B cell (primary cell): ENCODE results near the gene IGF2BP1. TPM values are rescaled to one million over a fixed set of nuclear protein-coding genes. Genes with fewer than 3 reads are reported as not detected.

Experiments
- ATAC-seq: fragments of 200-7000 bp; cut with Tn5 transposase; one replicate; pipeline ENCODE4 v1.10.0; 2021; ENCODE audit warnings: low read depth, mild to moderate bottlenecking, moderate number of reproducible peaks, moderate library complexity
- CTCF ChIA-PET: fragments of 350-600 bp; sonication (Branson Sonifier 250); formaldehyde crosslinking; loops from one replicate; lab custom pipeline; 2021; ENCODE audit warnings: antibody characterized with exemption, inconsistent platforms; lab: Charles Lee
- POLR2A ChIA-PET: fragments of 350-600 bp; sonication (Branson Sonifier 250); formaldehyde crosslinking; loops from one replicate; lab custom pipeline; 2021; ENCODE audit warnings: antibody characterized with exemption; lab: Charles Lee
- DNase-seq: peaks from one replicate; pipeline ENCODE4 v3.0.0; 2013
- H2AFZ ChIP-seq: 2 replicates; pipeline ENCODE4 v1.6.1; 2012; ENCODE audit warnings: mild to moderate bottlenecking, low read depth, low read length; ENCODE audit not compliant: insufficient read depth, poor library complexity, severe bottlenecking
- H3K27ac ChIP-seq, 2 donors: 1 replicate in 1 of 2; 2 replicates in 1 of 2; pipeline ENCODE4 v1.5.1; 2012 to 2013; ENCODE audit warnings: low read length in 2 of 2, mild to moderate bottlenecking in 2 of 2, moderate library complexity in 1 of 2
- H3K27me3 ChIP-seq, 4 experiments: fragments of 200-600 bp in 1 of 4; sonication (generic) in 1 of 4; replicated peaks in 1 of 4; 1 replicate in 2 of 4; 2 replicates in 2 of 4; pipeline versions ENCODE4 v1.6.1 to v1.7.0; 2013 to 2016; ENCODE audit warnings: low read length in 3 of 4, mild to moderate bottlenecking in 2 of 4, mixed read lengths in 1 of 4, moderate library complexity in 1 of 4; ENCODE audit not compliant: insufficient read depth in 4 of 4, control insufficient read depth in 3 of 4; ENCODE audit errors: control extremely low read depth in 1 of 4
- H3K36me3 ChIP-seq, 2 experiments: replicated peaks in 1 of 2; 1 replicate in 1 of 2; 2 replicates in 1 of 2; pipeline versions ENCODE4 v1.6.1 to v1.7.1; 2013; ENCODE audit warnings: low read length in 1 of 2; ENCODE audit not compliant: insufficient read depth in 2 of 2, control insufficient read depth in 1 of 2; ENCODE audit errors: control extremely low read depth in 1 of 2, extremely low read depth in 1 of 2
- H3K4me1 ChIP-seq, 2 donors: fragments of 200-600 bp in 1 of 2; sonication (generic) in 1 of 2; 1 replicate in 1 of 2; 2 replicates in 1 of 2; pipeline versions ENCODE4 v1.5.1 to v1.6.1; 2013 to 2017; ENCODE audit warnings: low read length in 2 of 2; ENCODE audit not compliant: control insufficient read depth in 2 of 2, insufficient read depth in 2 of 2
- H3K4me2 ChIP-seq: replicated peaks from 2 replicates; pipeline ENCODE3; 2012; ENCODE audit warnings: mild to moderate bottlenecking, low read depth, low read length; ENCODE audit not compliant: poor library complexity, severe bottlenecking
- H3K4me3 ChIP-seq, 5 experiments: fragments of 200-600 bp in 1 of 5; sonication (generic) in 1 of 5; 1 replicate in 3 of 5; 2 replicates in 2 of 5; pipeline versions ENCODE4 v1.5.1 to v1.7.0; 2011 to 2016; ENCODE audit warnings: low read length in 4 of 5, mild to moderate bottlenecking in 4 of 5, low read depth in 2 of 5, control low read depth in 1 of 5, moderate library complexity in 1 of 5; ENCODE audit not compliant: insufficient read depth in 1 of 5; ENCODE audit errors: control extremely low read depth in 1 of 5, extremely low read depth in 1 of 5
- H3K79me2 ChIP-seq: fragments of 200-600 bp; sonication (generic); one replicate; pipeline ENCODE4 v1.6.0; 2016; ENCODE audit warnings: low read length; ENCODE audit not compliant: control insufficient read depth, insufficient read depth
- H3K9ac ChIP-seq: fragments of 200-600 bp; sonication (generic); 2 replicates; pipeline ENCODE4 v1.6.1; 2017; ENCODE audit warnings: mild to moderate bottlenecking, low read length, moderate library complexity
- H3K9me3 ChIP-seq, 3 donors: one replicate each; pipeline versions ENCODE4 v1.6.1 to v1.7.1; 2013; ENCODE audit warnings: low read length in 2 of 3; ENCODE audit not compliant: control insufficient read depth in 2 of 3, insufficient read depth in 1 of 3; ENCODE audit errors: control extremely low read depth in 1 of 3
- H4K20me1 ChIP-seq: 2 replicates; pipeline ENCODE4 v1.6.0; 2012; ENCODE audit warnings: mild to moderate bottlenecking, low read length; ENCODE audit not compliant: insufficient read depth, control insufficient read depth, poor library complexity, severe bottlenecking
- H3K27ac Mint-ChIP-seq: one replicate; pipeline ENCODE4 v1.8.0; 2021; ENCODE audit warnings: mixed read lengths
- H3K27me3 Mint-ChIP-seq: one replicate; pipeline ENCODE4 v1.8.0; 2021; ENCODE audit warnings: mixed read lengths
- H3K4me1 Mint-ChIP-seq: one replicate; pipeline ENCODE4 v1.8.0; 2021; ENCODE audit warnings: mixed read lengths
- H3K4me3 Mint-ChIP-seq: one replicate; pipeline ENCODE4 v1.8.0; 2021; ENCODE audit warnings: mixed read lengths
- H3K9me3 Mint-ChIP-seq: one replicate; pipeline ENCODE4 v1.8.0; 2022; ENCODE audit warnings: mixed read lengths; ENCODE audit not compliant: insufficient read depth
- EZH2 ChIP-seq: IDR thresholded peaks from 2 replicates; pipeline ENCODE4 v1.6.1; 2012; ENCODE audit warnings: borderline replicate concordance, low read depth, mild to moderate bottlenecking, moderate library complexity, low read length; ENCODE audit not compliant: insufficient read depth, poor library complexity, severe bottlenecking
- WGBS: methylation state at CpG from one replicate; pipeline ENCODE4 v1.1.5; 2013; ENCODE audit warnings: missing lambda C conversion rate; ENCODE audit not compliant: insufficient coverage; 5-methylcytosine and 5-hydroxymethylcytosine counted together
- intact Hi-C: fragments of 100-400 bp; cut with micrococcal nuclease; formaldehyde crosslinking; loops from one replicate; pipeline ENCODE4 v1.10.0; 2022
- polyA plus RNA-seq: library from polyadenylated mRNA; depleted of rRNA; stranded (reverse); fragments of >200 nt; gene quantifications from 2 replicates; pipeline ENCODE4 v1.2.3, GENCODE V29; 2012
- total RNA-seq, 2 donors: library from RNA; stranded (reverse); fragments of 120-200 nt in 1 of 2; gene quantifications; 1 replicate in 1 of 2; 2 replicates in 1 of 2; pipeline versions ENCODE4 v1.2.3 to v1.2.4, GENCODE V29; 2013 to 2022
- TF ChIP-seq, protein P1 (sequence below): fragments of 200-600 bp; IDR thresholded peaks from one replicate; pipeline ENCODE4 v1.8.0; 2022; ENCODE audit warnings: antibody characterized with exemption, mild to moderate bottlenecking

IGF2BP1 gene
- total and polyA plus RNA-seq, 2 donors (not counting 1 experiment from before 2014, with no cell fraction given): not detected

DNA sequence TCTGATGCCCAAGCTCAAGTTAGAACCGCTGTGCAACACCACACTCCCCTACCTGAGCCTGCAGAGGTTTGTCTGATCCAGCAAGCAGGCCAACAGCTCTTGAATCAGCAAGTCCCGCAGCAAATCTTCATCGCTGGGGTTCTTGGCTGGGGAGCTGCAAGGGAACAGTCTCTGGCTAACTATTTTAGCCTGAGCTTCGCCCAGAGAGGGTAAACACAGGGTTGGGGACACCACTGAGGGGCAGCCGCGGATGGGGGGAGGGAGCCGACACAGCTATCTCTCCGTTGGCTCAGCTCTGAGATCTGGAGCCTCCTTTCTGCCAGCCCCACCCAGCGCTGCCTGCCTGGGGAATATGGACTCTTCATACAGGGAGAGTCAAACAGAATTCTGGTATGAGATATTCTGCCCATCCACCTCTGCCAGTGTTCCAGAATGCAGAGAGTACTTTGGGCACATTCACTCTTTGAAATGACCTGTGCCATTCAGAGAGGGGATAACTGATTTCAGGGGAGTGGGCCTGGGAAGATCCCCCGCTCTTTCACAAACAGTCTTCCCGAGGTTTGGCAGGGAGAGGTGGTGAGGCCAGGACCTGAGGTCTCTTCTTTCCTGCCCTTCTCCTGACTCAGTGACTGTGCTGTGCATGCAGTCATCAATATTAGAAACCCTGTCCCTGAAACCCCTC, 36.2 kb upstream of the IGF2BP1 start:
- no peaks in the 10 kb centered on the region for H3K4me1 Mint-ChIP-seq
- TF ChIP-seq, protein P1, sequence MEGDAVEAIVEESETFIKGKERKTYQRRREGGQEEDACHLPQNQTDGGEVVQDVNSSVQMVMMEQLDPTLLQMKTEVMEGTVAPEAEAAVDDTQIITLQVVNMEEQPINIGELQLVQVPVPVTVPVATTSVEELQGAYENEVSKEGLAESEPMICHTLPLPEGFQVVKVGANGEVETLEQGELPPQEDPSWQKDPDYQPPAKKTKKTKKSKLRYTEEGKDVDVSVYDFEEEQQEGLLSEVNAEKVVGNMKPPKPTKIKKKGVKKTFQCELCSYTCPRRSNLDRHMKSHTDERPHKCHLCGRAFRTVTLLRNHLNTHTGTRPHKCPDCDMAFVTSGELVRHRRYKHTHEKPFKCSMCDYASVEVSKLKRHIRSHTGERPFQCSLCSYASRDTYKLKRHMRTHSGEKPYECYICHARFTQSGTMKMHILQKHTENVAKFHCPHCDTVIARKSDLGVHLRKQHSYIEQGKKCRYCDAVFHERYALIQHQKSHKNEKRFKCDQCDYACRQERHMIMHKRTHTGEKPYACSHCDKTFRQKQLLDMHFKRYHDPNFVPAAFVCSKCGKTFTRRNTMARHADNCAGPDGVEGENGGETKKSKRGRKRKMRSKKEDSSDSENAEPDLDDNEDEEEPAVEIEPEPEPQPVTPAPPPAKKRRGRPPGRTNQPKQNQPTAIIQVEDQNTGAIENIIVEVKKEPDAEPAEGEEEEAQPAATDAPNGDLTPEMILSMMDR: no peak
- no peak for TF ChIP-seq EZH2
- 49% methylated on average over 9 of the region's 11 CpGs for WGBS
- no peak overlapping the region for H3K4me3 Mint-ChIP-seq
- ATAC-seq (no peak), DNase-seq (no peak)
- ChIA-PET POLR2A (interaction anchor here (0.6 kb wide), 1 partner anchor 79 kb away, joined by 5 read pairs; no protein-coding TSS in a partner anchor), CTCF (no interaction called here)
- Histone ChIP-seq H3K27ac (no peak overlapping the region), H3K36me3 (no peaks in the 10 kb centered on the region), H3K4me2 (no peak overlapping the region), H3K27me3 (peaks cover 0 to 29% (median 9%) of the 10 kb centered on the region in 4 experiments), H4K20me1 (no peaks in the 10 kb centered on the region), H3K4me1 (no peaks in the 10 kb centered on the region), H3K4me3 (no peak overlapping the region), H2AFZ (no peak overlapping the region), H3K79me2 (no peaks in the 10 kb centered on the region), H3K9ac (no peak overlapping the region), H3K9me3 (no peaks in the 10 kb centered on the region)
- H3K27ac Mint-ChIP-seq: no peak overlapping the region
- intact Hi-C loops: no loop called here
- no peaks in the 10 kb centered on the region for H3K9me3 Mint-ChIP-seq
- H3K27me3 Mint-ChIP-seq: peaks cover 32% of the 10 kb centered on the region

- no peak overlapping the region for H3K4me3 Mint-ChIP-seq
- no peak overlapping the region for H3K4me3 ChIP-seq
- intact Hi-C loops: no loop called here
- H3K27ac ChIP-seq: no peak overlapping the region
- H4K20me1 ChIP-seq: no peaks in the 10 kb centered on the region
- H3K9me3 ChIP-seq: no peaks in the 10 kb centered on the region
- no peak overlapping the region for H3K4me2 ChIP-seq
- DNase-seq: no peak
- 89% methylated on average over 1 of the region's 10 CpGs for WGBS
- no peaks in the 10 kb centered on the region for H3K79me2 ChIP-seq
- no peaks in the 10 kb centered on the region for H3K4me1 ChIP-seq
- no peak for ATAC-seq
- no peaks in the 10 kb centered on the region for H3K4me1 Mint-ChIP-seq
- POLR2A ChIA-PET: no interaction called here
- H3K27me3 ChIP-seq: peaks cover 0 to 29% (median 9%) of the 10 kb centered on the region in 4 experiments
- H3K9me3 Mint-ChIP-seq: no peaks in the 10 kb centered on the region
- H3K9ac ChIP-seq: no peak overlapping the region
- H3K27ac Mint-ChIP-seq: no peak overlapping the region
- H2AFZ ChIP-seq: no peak overlapping the region
- no peak for TF ChIP-seq EZH2
- TF ChIP-seq, protein P1: no peak
- H3K27me3 Mint-ChIP-seq: peaks cover 33% of the 10 kb centered on the region
- no peaks in the 10 kb centered on the region for H3K36me3 ChIP-seq
- CTCF ChIA-PET: no interaction called here
Observed at GRCh38 chr17:48961516-48962233, 35.5 kb upstream of the IGF2BP1 start.
